Measurements from ENCODE around the gene NEURL3. TPM values are rescaled to one million over a fixed set of nuclear protein-coding genes. Genes with fewer than 3 reads are reported as not detected.

Gene NEURL3
- total and polyA plus RNA-seq, 9 of the 15 experiments (the other 6 are each of a cell fraction or from before 2014, with no cell fraction given) = not detected

DNA sequence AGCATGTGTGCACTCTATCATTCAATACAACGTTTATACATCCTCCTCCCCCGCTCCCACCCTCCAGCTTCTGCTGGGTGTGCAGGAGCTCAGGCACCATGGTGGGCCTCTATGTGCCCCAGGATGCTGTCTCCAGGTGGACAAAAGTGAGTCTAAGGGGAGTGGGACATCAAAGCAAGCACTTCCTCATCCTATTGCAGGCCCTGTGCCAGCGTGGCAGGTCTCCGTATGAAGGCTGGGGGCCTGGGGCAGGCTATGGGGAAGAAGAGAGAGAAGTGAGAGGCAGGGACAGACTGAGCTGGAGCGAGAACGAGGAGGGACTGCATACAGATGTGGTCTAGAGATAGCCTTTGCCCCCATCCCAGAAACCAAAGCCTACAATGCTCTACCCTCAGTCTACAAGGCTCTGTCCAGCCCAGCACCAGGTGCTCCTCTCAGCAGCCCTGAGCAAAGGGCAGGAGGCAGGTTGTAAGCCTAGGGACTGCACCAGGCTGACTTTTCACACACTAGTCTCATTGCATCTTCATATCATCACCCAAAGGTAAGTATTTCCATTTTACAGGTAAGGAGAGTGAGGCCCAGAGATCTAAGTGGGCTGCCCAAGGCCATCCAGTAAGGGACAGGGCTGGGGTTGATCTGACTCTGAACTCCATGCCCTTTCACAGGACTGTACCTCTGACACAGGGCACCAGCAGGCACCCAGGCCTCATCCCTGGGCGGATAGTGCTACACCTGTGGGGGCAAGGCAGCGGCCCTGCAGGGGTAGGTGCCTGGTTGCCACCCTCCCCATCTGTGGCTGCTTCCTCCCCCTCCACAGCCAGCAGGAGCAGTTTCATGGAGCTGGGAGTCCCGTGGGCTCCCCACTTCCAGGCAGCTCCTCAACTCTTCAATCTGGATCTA lies 17.4 kb upstream of the NEURL3 start:
- no peaks in the 10 kb centered on the region for H3K36me3 ChIP-seq (ENCODE audit: control insufficient read depth, insufficient read depth, low read length)
- H2AFZ ChIP-seq (ENCODE audit: low read depth, low read length) = no peak overlapping the region
- H3K4me2 ChIP-seq (ENCODE audit: insufficient read depth, low read length) = no peak overlapping the region
- DNase-seq (ENCODE audit: extremely low read depth in 1 of 4, low spot score in 3 of 4) (no peak), FAIRE-seq (no peak), ATAC-seq (no peak)
- no peaks in the 10 kb centered on the region for H3K79me2 ChIP-seq (ENCODE audit: control insufficient read depth, insufficient read depth, low read length)
- ChIA-PET CTCF (ENCODE audit: low intra/inter-chr PET ratio) (no interaction called here), POLR2A (interaction anchor here (0.5 kb wide), 1 partner anchor 565 kb away, joined by 3 read pairs; no protein-coding TSS in a partner anchor)
- peaks cover 0 to 7% of the 10 kb centered on the region in 2 experiments; a peak in 1 of 5 replicates for H3K4me1 ChIP-seq (replicated peaks in 1 of 2; ENCODE audit: control insufficient read depth in 2 of 2, insufficient read depth in 2 of 2, low read length in 2 of 2)
- WGBS (ENCODE audit: insufficient coverage, low coverage, missing lambda C conversion rate) = 4% methylated on average over 9 of the region's 9 CpGs
- H3K4me3 ChIP-seq = no peak overlapping the region
- H3K9me1 ChIP-seq (ENCODE audit: control insufficient read depth, insufficient read depth, low read length) = no peaks in the 10 kb centered on the region
- peaks cover 2 to 34% of the 10 kb centered on the region in 2 experiments; a peak in 4 of 5 replicates for H3K27me3 ChIP-seq (ENCODE audit: control insufficient read depth in 2 of 2, insufficient read depth in 2 of 2, low read length in 2 of 2)
- H3K9me3 ChIP-seq (replicated peaks; ENCODE audit: control insufficient read depth, insufficient read depth, low read depth, low read length) = no peaks in the 10 kb centered on the region
- intact Hi-C loops (cut with micrococcal nuclease) = no loop called here
- no peak overlapping the region for H3K9ac ChIP-seq (ENCODE audit: insufficient read depth in 1 of 2, low read depth in 2 of 2, low read length in 2 of 2)
- in situ Hi-C loops (cut with MboI) = loop anchor here (25.0 kb wide), 2 partner anchors 510 to 735 kb away; no protein-coding TSS in a partner anchor
- BruUV-seq (replicated peaks) = no TSS peak
- H4K20me1 ChIP-seq (replicated peaks; ENCODE audit: control insufficient read depth, insufficient read depth, low read length) = no peaks in the 10 kb centered on the region
- TF ChIP-seq TFAM (CRISPR knock-in tag; conservative IDR thresholded peaks at IDR 0.05) = no peak
- TF ChIP-seq, protein P1, sequence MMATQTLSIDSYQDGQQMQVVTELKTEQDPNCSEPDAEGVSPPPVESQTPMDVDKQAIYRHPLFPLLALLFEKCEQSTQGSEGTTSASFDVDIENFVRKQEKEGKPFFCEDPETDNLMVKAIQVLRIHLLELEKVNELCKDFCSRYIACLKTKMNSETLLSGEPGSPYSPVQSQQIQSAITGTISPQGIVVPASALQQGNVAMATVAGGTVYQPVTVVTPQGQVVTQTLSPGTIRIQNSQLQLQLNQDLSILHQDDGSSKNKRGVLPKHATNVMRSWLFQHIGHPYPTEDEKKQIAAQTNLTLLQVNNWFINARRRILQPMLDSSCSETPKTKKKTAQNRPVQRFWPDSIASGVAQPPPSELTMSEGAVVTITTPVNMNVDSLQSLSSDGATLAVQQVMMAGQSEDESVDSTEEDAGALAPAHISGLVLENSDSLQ (IDR thresholded peaks at IDR 0.05) = no peak
- no peak for TF ChIP-seq JUN (IDR thresholded peaks at IDR 0.05; ENCODE audit: borderline replicate concordance, low read depth, low read length)
- no peak for TF ChIP-seq JUN (CRISPR knock-in tag; IDR thresholded peaks at IDR 0.05; ENCODE audit: borderline replicate concordance)
- TF ChIP-seq ZNF232 (CRISPR knock-in tag; IDR thresholded peaks at IDR 0.05) = no peak
- no peak for TF ChIP-seq HOXB6 (CRISPR knock-in tag; IDR thresholded peaks at IDR 0.05; ENCODE audit: borderline replicate concordance)
- no peak for TF ChIP-seq RBM14 (IDR thresholded peaks at IDR 0.05; ENCODE audit: borderline replicate concordance, insufficient read depth, low read depth, low read length)
- TF ChIP-seq, protein P2, sequence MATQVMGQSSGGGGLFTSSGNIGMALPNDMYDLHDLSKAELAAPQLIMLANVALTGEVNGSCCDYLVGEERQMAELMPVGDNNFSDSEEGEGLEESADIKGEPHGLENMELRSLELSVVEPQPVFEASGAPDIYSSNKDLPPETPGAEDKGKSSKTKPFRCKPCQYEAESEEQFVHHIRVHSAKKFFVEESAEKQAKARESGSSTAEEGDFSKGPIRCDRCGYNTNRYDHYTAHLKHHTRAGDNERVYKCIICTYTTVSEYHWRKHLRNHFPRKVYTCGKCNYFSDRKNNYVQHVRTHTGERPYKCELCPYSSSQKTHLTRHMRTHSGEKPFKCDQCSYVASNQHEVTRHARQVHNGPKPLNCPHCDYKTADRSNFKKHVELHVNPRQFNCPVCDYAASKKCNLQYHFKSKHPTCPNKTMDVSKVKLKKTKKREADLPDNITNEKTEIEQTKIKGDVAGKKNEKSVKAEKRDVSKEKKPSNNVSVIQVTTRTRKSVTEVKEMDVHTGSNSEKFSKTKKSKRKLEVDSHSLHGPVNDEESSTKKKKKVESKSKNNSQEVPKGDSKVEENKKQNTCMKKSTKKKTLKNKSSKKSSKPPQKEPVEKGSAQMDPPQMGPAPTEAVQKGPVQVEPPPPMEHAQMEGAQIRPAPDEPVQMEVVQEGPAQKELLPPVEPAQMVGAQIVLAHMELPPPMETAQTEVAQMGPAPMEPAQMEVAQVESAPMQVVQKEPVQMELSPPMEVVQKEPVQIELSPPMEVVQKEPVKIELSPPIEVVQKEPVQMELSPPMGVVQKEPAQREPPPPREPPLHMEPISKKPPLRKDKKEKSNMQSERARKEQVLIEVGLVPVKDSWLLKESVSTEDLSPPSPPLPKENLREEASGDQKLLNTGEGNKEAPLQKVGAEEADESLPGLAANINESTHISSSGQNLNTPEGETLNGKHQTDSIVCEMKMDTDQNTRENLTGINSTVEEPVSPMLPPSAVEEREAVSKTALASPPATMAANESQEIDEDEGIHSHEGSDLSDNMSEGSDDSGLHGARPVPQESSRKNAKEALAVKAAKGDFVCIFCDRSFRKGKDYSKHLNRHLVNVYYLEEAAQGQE (IDR thresholded peaks at IDR 0.05; ENCODE audit: borderline replicate concordance) = 0 out of 2 replicates have a peak, but pooled peaks have one; percentile 10
- TF ChIP-seq, protein P2 (CRISPR knock-in tag; IDR thresholded peaks at IDR 0.05; ENCODE audit: low read depth) = no peak
- H3K27ac ChIP-seq (ENCODE audit: extremely low read depth, low read depth, low read length) = no peak overlapping the region

Data from K562 (cell line).